K562 (cell line): Measurements from ENCODE around the gene EFCAB3.

ENCODE experiments used
- CREB1 ChIP-seq, 2 experiments: sonication (generic) in 1 of 2; formaldehyde crosslinking in 1 of 2; IDR thresholded peaks; 2 replicates each; pipeline versions ENCODE4 v1.6.1 to v1.8.0; 2012 to 2022; ENCODE audit warnings: inconsistent platforms in 1 of 2, mild to moderate bottlenecking in 1 of 2, missing genetic modification reagents in 1 of 2, moderate library complexity in 1 of 2
- ZNF184 ChIP-seq: sonication (generic); formaldehyde crosslinking; IDR thresholded peaks from 2 replicates; pipeline ENCODE4 v1.5.0; 2020; ENCODE audit warnings: missing genetic modification reagents

DNA sequence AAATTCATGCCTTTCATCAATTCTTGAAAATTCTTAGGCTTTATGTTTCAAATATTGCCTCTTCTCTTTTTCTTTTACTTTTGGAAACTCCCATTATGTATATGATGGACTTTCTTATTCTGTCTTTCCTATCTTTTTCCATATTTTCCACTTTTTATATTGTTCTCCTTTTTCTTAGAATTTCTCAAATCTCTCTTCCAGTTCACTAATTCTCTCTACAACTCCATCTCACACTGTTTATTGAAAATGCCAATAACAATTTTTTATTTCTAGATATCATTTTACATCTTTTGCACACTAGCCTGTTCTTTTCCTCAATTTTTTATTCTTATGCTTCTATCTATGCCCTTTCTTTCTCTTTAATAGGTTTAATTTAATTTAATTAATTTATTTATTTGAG, 43.8 kb upstream of the EFCAB3 start:
- no peak for TF ChIP-seq CREB1 (IDR thresholded peaks at IDR 0.05)
- no peak for TF ChIP-seq CREB1 (CRISPR knock-in tag; IDR thresholded peaks at IDR 0.05)
- TF ChIP-seq ZNF184, result no peak
